ENCODE data around the gene HRAS.

DNA sequence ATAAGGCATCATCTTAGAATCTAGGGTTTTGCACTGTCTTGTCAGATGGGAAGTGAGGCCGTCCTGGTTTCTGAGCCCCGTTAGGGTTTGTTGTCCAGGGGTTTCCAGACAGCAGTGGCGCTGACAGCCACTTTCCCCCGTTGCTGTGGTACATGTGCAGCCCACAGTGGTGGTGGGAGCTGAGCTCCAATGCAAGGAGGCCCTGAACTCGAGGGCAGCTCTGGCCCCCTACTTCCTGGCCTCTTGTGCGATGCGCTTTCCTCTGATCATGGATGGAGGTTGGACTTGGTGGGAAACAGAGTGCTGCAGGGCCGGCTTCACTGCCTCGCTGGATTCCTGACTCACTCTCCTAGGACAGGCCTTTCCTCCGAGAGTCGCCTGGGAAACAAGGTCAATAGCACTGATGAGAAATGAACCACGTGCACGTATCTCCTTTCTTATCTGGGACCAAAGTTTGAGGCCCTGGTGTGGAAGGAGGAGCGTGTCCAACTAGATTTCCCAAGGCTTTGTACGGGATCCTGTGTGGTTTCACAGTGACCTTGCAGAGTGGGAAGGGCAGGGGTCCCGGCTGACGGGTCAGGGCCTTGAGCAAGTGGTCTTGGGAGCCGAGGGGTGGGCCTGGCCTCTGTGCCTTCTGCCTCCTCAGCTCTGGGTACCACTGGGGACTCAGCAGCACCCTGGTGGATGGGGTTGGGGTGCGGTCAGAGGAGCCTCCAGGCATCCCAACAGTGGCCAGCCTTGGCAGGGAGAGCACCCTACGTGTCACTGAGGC is 44.6 kb upstream of the HRAS start:
- TF ChIP-seq POLR2AphosphoS5 (IDR thresholded peaks at IDR 0.05; ENCODE audit: low read depth, low read length) = no peak
- TF ChIP-seq TAF1 (IDR thresholded peaks at IDR 0.05; ENCODE audit: borderline replicate concordance, insufficient read depth, low read length) = no peak
